Erythroblast (primary cell): Measurements from ENCODE around the gene CORO2B.

ENCODE experiments used
- GATA1 ChIP-seq: IDR thresholded peaks from 2 replicates; pipeline ENCODE4 v1.6.1; 2011; ENCODE audit warnings: low read depth, mild to moderate bottlenecking, control low read depth, low read length, moderate library complexity
- POLR2A ChIP-seq: IDR thresholded peaks from 2 replicates; pipeline ENCODE4 v1.6.1; 2011; ENCODE audit warnings: mild to moderate bottlenecking, low read length

DNA sequence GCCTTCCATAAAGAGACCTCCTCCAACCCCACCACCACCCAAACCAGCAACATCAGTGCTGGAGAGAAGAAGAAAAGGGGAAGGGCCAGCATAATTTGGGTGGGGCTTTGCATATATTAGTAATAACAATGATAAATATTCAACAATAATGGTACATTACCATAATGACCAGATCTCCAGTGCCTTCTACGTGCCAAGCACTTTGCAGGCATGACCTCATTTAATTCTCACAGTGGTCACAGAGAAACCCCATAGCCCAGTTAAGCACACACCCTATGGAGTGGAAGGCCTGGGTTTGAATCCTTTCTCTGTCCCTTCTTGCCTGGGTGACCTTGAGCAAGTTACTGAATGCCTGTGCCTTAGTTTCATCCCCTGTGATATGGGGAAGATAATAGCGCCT lies 49.2 kb downstream of the CORO2B start:
- TF ChIP-seq POLR2A (no peak), GATA1 (no peak)
